ENCODE measurements around the gene LTC4S.

Gene LTC4S

GRCh38 chr5:179802950-179803562, 9.3 kb downstream of the LTC4S start:
- no peak overlapping the region for H3K4me3 ChIP-seq (replicated peaks; ENCODE audit: low read depth, low read length)
- TF ChIP-seq CTCF (IDR thresholded peaks at IDR 0.05; ENCODE audit: low read depth, low read length, missing control alignments): no peak
- no peak for DNase-seq (ENCODE audit: extremely low read depth, low read depth)

GRCh38 chr5:179803651-179804554, 10.1 kb downstream of the LTC4S start:
- H3K4me3 ChIP-seq (replicated peaks; ENCODE audit: low read depth, low read length): peak overlapping the region; percentile 76
- no peak for TF ChIP-seq CTCF (IDR thresholded peaks at IDR 0.05; ENCODE audit: low read depth, low read length, missing control alignments)
- no peak for DNase-seq (ENCODE audit: extremely low read depth, low read depth)

GRCh38 chr5:179804555-179804947, 10.8 kb downstream of the LTC4S start:
- TF ChIP-seq CTCF (IDR thresholded peaks at IDR 0.05; ENCODE audit: low read depth, low read length, missing control alignments): no peak
- peak overlapping the region; percentile 76 for H3K4me3 ChIP-seq (replicated peaks; ENCODE audit: low read depth, low read length)
- DNase-seq (ENCODE audit: extremely low read depth, low read depth): no peak

- no peak for DNase-seq (ENCODE audit: extremely low read depth, low read depth)
- H3K4me3 ChIP-seq (replicated peaks; ENCODE audit: low read depth, low read length): peak overlapping the region; percentile 76
- no peak for TF ChIP-seq CTCF (IDR thresholded peaks at IDR 0.05; ENCODE audit: low read depth, low read length, missing control alignments)
Measured at GRCh38 chr5:179805070-179805528, 11.3 kb downstream of the LTC4S start.

- TF ChIP-seq CTCF (IDR thresholded peaks at IDR 0.05; ENCODE audit: low read depth, low read length, missing control alignments): no peak
- peak overlapping the region; percentile 76 for H3K4me3 ChIP-seq (replicated peaks; ENCODE audit: low read depth, low read length)
- DNase-seq (ENCODE audit: extremely low read depth, low read depth): no peak
Measured at GRCh38 chr5:179805529-179806249, 11.9 kb downstream of the LTC4S start.

- no peak for DNase-seq (ENCODE audit: extremely low read depth, low read depth)
- no peak for TF ChIP-seq CTCF (IDR thresholded peaks at IDR 0.05; ENCODE audit: low read depth, low read length, missing control alignments)
- peak within 1 kb of the TSS; percentile 76 for H3K4me3 ChIP-seq (replicated peaks; ENCODE audit: low read depth, low read length)
Measured at GRCh38 chr5:179806250-179807048, 12.7 kb downstream of the LTC4S start, which contains the start of gene MGAT4B. Gene MGAT4B (minus strand): TSS chr5:179806866. CDS start chr5:179806583, 283 bp downstream.
